Loucy (cell line): Measurements from ENCODE around the gene LYRM9.

Experiments used
- H2AFZ ChIP-seq: fragments of 200-600 bp; sonication (generic); 2 replicates; pipeline ENCODE4 v1.6.0; 2016; ENCODE audit warnings: antibody characterized with exemption, mild to moderate bottlenecking, low read length, moderate library complexity
- H3F3A ChIP-seq: fragments of 200-600 bp; 2 replicates; pipeline ENCODE4 v1.6.0; 2016; ENCODE audit warnings: antibody characterized with exemption, low read depth, mild to moderate bottlenecking
- H3K27me3 ChIP-seq: fragments of 200-600 bp; sonication (generic); 2 replicates; pipeline ENCODE4 v1.6.1; 2014; ENCODE audit warnings: low read length, mild to moderate bottlenecking; ENCODE audit not compliant: insufficient read depth, poor library complexity, severe bottlenecking
- H3K36me3 ChIP-seq: fragments of 200-600 bp; sonication (generic); 2 replicates; pipeline ENCODE4 v1.6.1; 2016; ENCODE audit warnings: low read length; ENCODE audit not compliant: insufficient read depth
- H3K4me1 ChIP-seq: fragments of 200-600 bp; sonication (generic); 2 replicates; pipeline ENCODE4 v1.5.1; 2014; ENCODE audit warnings: low read length, mild to moderate bottlenecking; ENCODE audit not compliant: insufficient read depth, poor library complexity, severe bottlenecking
- H3K4me2 ChIP-seq: fragments of 200-600 bp; sonication (generic); 2 replicates; pipeline ENCODE4 v1.6.0; 2014; ENCODE audit warnings: antibody characterized with exemption, low read length, low read depth, mild to moderate bottlenecking; ENCODE audit not compliant: poor library complexity, severe bottlenecking
- H3K4me3 ChIP-seq: fragments of 200-600 bp; sonication (generic); 2 replicates; pipeline ENCODE4 v1.5.1; 2014; ENCODE audit warnings: low read length, mild to moderate bottlenecking, mixed read lengths; ENCODE audit not compliant: poor library complexity, severe bottlenecking
- H3K79me2 ChIP-seq: fragments of 200-600 bp; sonication (generic); 2 replicates; pipeline ENCODE4 v1.6.1; 2014; ENCODE audit warnings: low read length; ENCODE audit not compliant: insufficient read depth
- H3K9ac ChIP-seq: fragments of 200-600 bp; sonication (generic); 2 replicates; pipeline ENCODE4 v1.6.0; 2014; ENCODE audit warnings: mild to moderate bottlenecking, low read depth, low read length, moderate library complexity; ENCODE audit not compliant: poor library complexity, severe bottlenecking
- H3K9me2 ChIP-seq: fragments of 200-600 bp; sonication (generic); replicated peaks from 2 replicates; pipeline ENCODE4 v1.6.1; 2016; ENCODE audit warnings: low read depth, low read length, mixed read lengths
- H3K9me3 ChIP-seq: fragments of 200-600 bp; sonication (generic); 2 replicates; pipeline ENCODE4 v1.6.1; 2014; ENCODE audit warnings: mild to moderate bottlenecking, antibody characterized with exemption, low read length, low read depth; ENCODE audit not compliant: insufficient read depth
- H4K20me1 ChIP-seq: fragments of 200-600 bp; sonication (generic); 2 replicates; pipeline ENCODE4 v1.6.0; 2014; ENCODE audit warnings: antibody characterized with exemption, low read length, mild to moderate bottlenecking; ENCODE audit not compliant: insufficient read depth, poor library complexity, severe bottlenecking
- EZH2phosphoT487 ChIP-seq: fragments of 200-600 bp; IDR thresholded peaks from 2 replicates; pipeline ENCODE4 v1.6.1; 2018; ENCODE audit warnings: antibody characterized with exemption, mild to moderate bottlenecking, moderate library complexity, borderline replicate concordance
- TF ChIP-seq, protein P1 (sequence below): fragments of 200-600 bp; sonication (generic); conservative IDR thresholded peaks from 2 replicates; pipeline ENCODE4 v1.5.1; 2014; ENCODE audit warnings: mild to moderate bottlenecking, antibody characterized with exemption, low read length

The LYRM9 gene

DNA sequence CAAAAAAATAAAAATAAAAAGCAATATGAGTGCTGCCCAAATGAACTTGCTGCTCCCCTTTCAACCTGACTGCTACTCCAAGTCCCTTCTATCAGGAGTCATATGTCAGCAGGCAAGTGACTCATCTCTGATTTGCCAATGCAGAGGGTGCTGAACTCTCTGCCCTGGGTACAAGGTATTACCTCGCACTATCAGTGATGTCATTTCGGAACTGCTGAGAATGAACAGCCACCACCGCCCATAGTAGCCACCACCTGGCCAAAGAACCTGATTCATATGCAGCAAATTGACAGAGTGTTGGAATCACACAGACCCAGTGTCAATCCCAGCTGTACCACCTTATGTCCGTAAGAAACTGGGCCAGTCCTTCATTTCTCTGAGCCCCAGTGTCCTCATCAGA lies 31.2 kb downstream of the LYRM9 start:
- TF ChIP-seq, protein P1, sequence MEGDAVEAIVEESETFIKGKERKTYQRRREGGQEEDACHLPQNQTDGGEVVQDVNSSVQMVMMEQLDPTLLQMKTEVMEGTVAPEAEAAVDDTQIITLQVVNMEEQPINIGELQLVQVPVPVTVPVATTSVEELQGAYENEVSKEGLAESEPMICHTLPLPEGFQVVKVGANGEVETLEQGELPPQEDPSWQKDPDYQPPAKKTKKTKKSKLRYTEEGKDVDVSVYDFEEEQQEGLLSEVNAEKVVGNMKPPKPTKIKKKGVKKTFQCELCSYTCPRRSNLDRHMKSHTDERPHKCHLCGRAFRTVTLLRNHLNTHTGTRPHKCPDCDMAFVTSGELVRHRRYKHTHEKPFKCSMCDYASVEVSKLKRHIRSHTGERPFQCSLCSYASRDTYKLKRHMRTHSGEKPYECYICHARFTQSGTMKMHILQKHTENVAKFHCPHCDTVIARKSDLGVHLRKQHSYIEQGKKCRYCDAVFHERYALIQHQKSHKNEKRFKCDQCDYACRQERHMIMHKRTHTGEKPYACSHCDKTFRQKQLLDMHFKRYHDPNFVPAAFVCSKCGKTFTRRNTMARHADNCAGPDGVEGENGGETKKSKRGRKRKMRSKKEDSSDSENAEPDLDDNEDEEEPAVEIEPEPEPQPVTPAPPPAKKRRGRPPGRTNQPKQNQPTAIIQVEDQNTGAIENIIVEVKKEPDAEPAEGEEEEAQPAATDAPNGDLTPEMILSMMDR = no peak
- no peak for TF ChIP-seq EZH2phosphoT487
- no peaks in the 10 kb centered on the region for H3K9me3 ChIP-seq

DNA sequence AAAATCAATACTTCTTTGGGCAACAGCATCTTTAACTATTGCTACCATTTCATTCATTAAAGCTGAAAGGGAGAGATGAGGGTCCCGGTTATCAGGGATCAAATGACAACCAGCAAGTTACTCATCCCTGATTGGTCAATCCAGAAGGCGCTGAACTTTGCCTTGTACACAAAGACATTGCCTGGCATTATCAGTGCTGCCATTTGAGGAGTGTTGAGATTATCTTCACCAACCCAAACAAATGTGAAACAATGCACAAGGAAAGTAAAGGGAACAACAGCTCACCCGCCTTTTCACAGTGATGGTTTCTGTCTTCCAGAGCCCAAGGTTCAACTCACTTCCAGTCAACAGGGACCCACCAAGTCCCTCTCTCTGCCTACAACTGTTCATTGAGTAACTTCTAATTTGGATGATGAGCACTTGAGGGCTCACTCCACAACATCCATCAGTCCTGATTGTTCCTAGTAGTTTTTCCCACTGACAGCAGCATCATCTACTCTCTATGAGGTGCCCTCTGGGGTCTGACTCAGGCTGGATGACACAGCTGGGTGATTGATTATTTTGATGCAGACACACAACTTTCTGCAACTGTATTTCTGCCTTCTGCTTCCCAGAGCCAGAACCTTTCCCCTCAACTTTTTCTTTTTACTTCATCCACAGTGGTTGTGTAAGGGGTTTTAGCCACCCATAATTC lies 32.0 kb downstream of the LYRM9 start:
- H3K4me2 ChIP-seq = no peak overlapping the region
- no peak overlapping the region for H3K4me3 ChIP-seq
- no peaks in the 10 kb centered on the region for H3K79me2 ChIP-seq
- peaks cover 7% of the 10 kb centered on the region for H3K4me1 ChIP-seq
- H3K9ac ChIP-seq = no peak overlapping the region
- no peaks in the 10 kb centered on the region for H3K27me3 ChIP-seq
- H3F3A ChIP-seq = no peaks in the 10 kb centered on the region
- no peaks in the 10 kb centered on the region for H4K20me1 ChIP-seq
- no peaks in the 10 kb centered on the region for H3K9me3 ChIP-seq
- no peaks in the 10 kb centered on the region for H3K36me3 ChIP-seq
- no peak overlapping the region for H2AFZ ChIP-seq
- H3K9me2 ChIP-seq = no peaks in the 10 kb centered on the region
- TF ChIP-seq, protein P1 = no peak
- TF ChIP-seq EZH2phosphoT487 = no peak

More for the DNA sequence above, 31.2 kb downstream of the LYRM9 start:
- H3K36me3 ChIP-seq = no peaks in the 10 kb centered on the region
- no peaks in the 10 kb centered on the region for H3F3A ChIP-seq
- H3K27me3 ChIP-seq = no peaks in the 10 kb centered on the region
- no peaks in the 10 kb centered on the region for H4K20me1 ChIP-seq
- H3K79me2 ChIP-seq = no peaks in the 10 kb centered on the region
- no peak overlapping the region for H2AFZ ChIP-seq
- no peak overlapping the region for H3K9ac ChIP-seq
- peaks cover 2% of the 10 kb centered on the region for H3K4me1 ChIP-seq
- H3K4me3 ChIP-seq = no peak overlapping the region
- H3K4me2 ChIP-seq = no peak overlapping the region
- H3K9me2 ChIP-seq = no peaks in the 10 kb centered on the region

DNA sequence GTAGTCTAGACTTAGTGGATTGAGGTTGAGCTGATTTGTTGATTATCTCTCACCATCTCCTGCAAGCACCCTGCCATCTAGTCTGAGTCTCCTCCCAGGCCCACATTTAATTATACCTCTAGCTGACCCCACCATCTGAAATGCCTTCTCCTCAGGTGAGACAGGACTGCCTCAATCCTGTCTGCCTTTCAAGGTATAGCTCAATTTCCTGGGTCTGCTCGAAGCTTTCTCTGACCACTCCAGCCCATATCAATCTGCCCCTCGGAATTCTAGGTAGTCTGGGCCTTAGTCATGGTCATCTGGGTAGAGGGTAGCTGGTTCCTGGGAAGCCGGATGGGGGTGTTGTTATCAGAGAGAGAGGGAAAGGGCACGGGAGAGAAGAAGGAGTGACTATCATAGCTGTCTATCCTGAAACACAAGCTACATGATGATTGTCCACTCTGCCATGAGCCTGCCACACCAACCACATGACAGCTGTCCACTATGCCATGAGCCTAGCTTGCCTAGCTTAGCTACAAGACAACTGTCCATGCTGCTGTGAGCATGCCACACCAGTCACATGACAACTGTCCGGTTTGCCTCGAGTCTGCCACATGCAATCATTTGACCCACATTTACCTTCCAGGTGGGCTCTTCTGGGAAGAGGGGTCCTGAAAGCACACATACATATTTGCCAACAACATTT lies 34.4 kb downstream of the LYRM9 start:
- H3F3A ChIP-seq = no peaks in the 10 kb centered on the region
- no peaks in the 10 kb centered on the region for H3K9me2 ChIP-seq
- no peak overlapping the region for H2AFZ ChIP-seq
- no peaks in the 10 kb centered on the region for H3K36me3 ChIP-seq
- H4K20me1 ChIP-seq = no peaks in the 10 kb centered on the region
- H3K4me2 ChIP-seq = no peak overlapping the region
- no peaks in the 10 kb centered on the region for H3K79me2 ChIP-seq
- no peak overlapping the region for H3K9ac ChIP-seq
- H3K4me1 ChIP-seq = peaks cover 7% of the 10 kb centered on the region
- no peaks in the 10 kb centered on the region for H3K27me3 ChIP-seq
- TF ChIP-seq, protein P1 = no peak
- TF ChIP-seq EZH2phosphoT487 = no peak
- no peaks in the 10 kb centered on the region for H3K9me3 ChIP-seq
- H3K4me3 ChIP-seq = no peak overlapping the region
